Cardiac muscle cell (in vitro differentiated cells and primary cell): Measurements from ENCODE around the gene WIPI1. TPM values are rescaled to one million over a fixed set of nuclear protein-coding genes. Genes with fewer than 3 reads are reported as not detected.
"Not testable (repeated sequence)": the region's sequence is repeated elsewhere in the genome, so short reads cannot be mapped to it uniquely, and the experiment has no call there.

ENCODE experiments used
- DNase-seq, 2 donors: peaks; one replicate each; pipeline versions ENCODE4 v3.0.0 to v3.0.0-alpha.2; 2010 to 2017; ENCODE audit warnings: low read depth in 1 of 2, low spot score in 1 of 2
- H3K27ac ChIP-seq: fragments of 200-600 bp; sonication (generic); 2 replicates; pipeline ENCODE4 v1.5.1; 2016
- H3K27me3 ChIP-seq: fragments of 200-600 bp; sonication (generic); 2 replicates; pipeline ENCODE4 v1.6.0; 2016; ENCODE audit warnings: control low read depth
- H3K36me3 ChIP-seq: fragments of 200-600 bp; sonication (generic); 2 replicates; pipeline ENCODE4 v1.5.1; 2016; ENCODE audit warnings: control low read depth
- H3K4me1 ChIP-seq: fragments of 200-600 bp; sonication (generic); 2 replicates; pipeline ENCODE4 v1.8.1; 2017; ENCODE audit warnings: low read depth, mild to moderate bottlenecking, mixed run types
- H3K4me3 ChIP-seq: fragments of 200-600 bp; sonication (generic); 2 replicates; pipeline ENCODE4 v1.5.1; 2016; ENCODE audit warnings: mild to moderate bottlenecking
- H3K9me3 ChIP-seq: fragments of 200-600 bp; sonication (generic); 2 replicates; pipeline ENCODE4 v1.5.1; 2017; ENCODE audit warnings: low read depth, mild to moderate bottlenecking, control low read depth
- polyA plus RNA-seq: library from polyadenylated mRNA; unstranded; fragments of >200 nt; fragmentation: Nextera tagmentation; extraction: Ambion mirVana; gene quantifications from 2 replicates; pipeline ENCODE4 v1.2.1, GENCODE V29; 2016
- total RNA-seq: library from RNA; depleted of rRNA; stranded (reverse); fragments of >200 nt; gene quantifications from 2 replicates; pipeline ENCODE4 v1.2.3, GENCODE V29; 2016
- TF ChIP-seq, protein P1 (sequence below): IDR thresholded peaks from 2 replicates; pipeline ENCODE4 v1.5.1; 2012; ENCODE audit warnings: low read depth, mild to moderate bottlenecking, low read length

Gene WIPI1
- total and polyA plus RNA-seq, 2 experiments from 2014 or later = 39.8 to 72.5 TPM

- DNase-seq = no peak
These were observed 40.6 kb upstream of the WIPI1 start for GRCh38 chr17:68497885-68498319.

DNA sequence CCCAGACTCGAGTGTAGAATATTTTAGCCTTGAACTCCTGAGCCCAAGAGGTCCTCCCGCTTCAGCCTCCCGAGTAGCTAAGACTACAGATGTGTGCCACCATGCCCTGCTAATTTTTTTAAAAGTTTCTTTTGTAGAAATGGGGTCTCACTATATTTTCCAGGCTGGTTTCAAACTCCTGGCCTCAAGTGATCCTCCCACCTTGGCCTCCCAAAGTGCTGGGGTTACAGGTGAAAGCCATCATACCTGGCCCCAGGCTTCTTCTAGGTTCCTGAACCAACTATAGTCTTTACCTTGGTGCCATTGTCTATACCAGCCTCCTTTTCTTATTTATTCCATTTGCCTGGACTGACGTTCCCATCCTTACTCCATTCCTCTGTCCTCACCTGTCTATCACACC, 37.8 kb upstream of the WIPI1 start:
- H3K4me3 ChIP-seq = no peak overlapping the region

More at GRCh38 chr17:68497885-68498319, 40.6 kb upstream of the WIPI1 start:
- Histone ChIP-seq H3K4me3 (no peak overlapping the region), H3K4me1 (no peaks in the 10 kb centered on the region), H3K36me3 (no peaks in the 10 kb centered on the region), H3K9me3 (no peaks in the 10 kb centered on the region), H3K27ac (no peak overlapping the region), H3K27me3 (no peaks in the 10 kb centered on the region)
- TF ChIP-seq, protein P1, sequence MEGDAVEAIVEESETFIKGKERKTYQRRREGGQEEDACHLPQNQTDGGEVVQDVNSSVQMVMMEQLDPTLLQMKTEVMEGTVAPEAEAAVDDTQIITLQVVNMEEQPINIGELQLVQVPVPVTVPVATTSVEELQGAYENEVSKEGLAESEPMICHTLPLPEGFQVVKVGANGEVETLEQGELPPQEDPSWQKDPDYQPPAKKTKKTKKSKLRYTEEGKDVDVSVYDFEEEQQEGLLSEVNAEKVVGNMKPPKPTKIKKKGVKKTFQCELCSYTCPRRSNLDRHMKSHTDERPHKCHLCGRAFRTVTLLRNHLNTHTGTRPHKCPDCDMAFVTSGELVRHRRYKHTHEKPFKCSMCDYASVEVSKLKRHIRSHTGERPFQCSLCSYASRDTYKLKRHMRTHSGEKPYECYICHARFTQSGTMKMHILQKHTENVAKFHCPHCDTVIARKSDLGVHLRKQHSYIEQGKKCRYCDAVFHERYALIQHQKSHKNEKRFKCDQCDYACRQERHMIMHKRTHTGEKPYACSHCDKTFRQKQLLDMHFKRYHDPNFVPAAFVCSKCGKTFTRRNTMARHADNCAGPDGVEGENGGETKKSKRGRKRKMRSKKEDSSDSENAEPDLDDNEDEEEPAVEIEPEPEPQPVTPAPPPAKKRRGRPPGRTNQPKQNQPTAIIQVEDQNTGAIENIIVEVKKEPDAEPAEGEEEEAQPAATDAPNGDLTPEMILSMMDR = no peak

DNA sequence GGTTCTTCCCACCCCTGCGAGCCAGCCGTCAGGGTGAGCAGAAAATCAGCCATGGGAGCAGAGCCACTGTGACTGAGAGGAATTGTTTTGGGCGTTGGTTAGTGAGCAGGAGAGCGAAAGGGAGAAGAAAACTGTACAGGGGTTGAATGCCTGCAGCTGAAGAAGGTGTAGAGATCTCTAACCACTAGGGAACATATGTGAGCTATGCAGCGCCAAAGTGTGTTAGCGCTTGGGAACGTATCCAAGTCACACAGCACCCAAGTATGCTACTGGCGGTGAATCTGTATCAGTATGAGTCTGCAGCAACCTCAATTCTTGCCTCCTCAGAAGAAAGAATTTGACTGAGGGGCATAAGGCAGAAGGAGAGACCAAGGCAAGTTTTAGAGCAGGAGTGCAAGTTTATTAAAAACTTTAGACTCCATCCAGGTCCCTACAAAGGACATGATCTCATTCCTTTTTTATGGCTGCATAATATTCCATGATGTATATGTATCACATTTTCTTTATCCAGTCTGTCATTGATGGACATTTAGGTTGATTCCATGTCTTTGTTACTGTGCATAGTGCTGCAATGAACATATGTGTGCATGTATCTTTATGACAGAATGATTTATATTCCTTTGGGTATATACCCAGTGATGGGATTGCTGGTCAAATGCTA, 35.2 kb upstream of the WIPI1 start:
- H3K27ac ChIP-seq = peak overlapping the region; percentile 49
- not testable (repeated sequence) for H3K4me3 ChIP-seq, H3K36me3 ChIP-seq, DNase-seq, H3K9me3 ChIP-seq, H3K27me3 ChIP-seq
- H3K4me1 ChIP-seq = peaks cover 11% of the 10 kb centered on the region

More for the DNA sequence above, 37.8 kb upstream of the WIPI1 start:
- peaks cover 11% of the 10 kb centered on the region for H3K4me1 ChIP-seq
- DNase-seq = no peak
- no peaks in the 10 kb centered on the region for H3K27me3 ChIP-seq
- H3K36me3 ChIP-seq = no peaks in the 10 kb centered on the region
- no peak overlapping the region for H3K27ac ChIP-seq
- TF ChIP-seq, protein P1 = no peak
- H3K9me3 ChIP-seq = no peaks in the 10 kb centered on the region

- Histone ChIP-seq H3K27ac (peak overlapping the region; percentile 49), H3K36me3 (no peaks in the 10 kb centered on the region), H3K4me3 (no peak overlapping the region)
These were observed 34.3 kb upstream of the WIPI1 start for GRCh38 chr17:68491381-68492231.

DNA sequence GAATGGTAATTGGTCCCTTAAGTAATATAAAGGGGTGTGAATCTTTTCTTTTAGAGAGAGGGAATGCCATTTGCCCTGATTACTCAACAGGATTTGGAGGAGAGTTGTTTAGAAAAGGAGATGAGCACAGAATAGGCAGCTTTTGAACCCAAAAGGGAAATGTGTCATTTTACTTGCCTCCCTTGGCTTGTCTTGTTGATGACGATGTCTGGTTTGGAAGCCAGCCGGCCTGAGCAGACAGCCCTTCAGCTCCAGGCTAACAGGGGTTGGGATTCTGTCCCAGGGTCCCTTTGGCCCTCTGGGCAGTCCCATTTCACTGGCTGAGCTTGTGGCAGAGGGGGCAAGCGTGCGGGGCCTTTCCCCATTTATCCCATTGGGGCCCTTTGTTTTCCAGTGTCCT, 32.6 kb upstream of the WIPI1 start:
- TF ChIP-seq, protein P1 = no peak
- no peaks in the 10 kb centered on the region for H3K9me3 ChIP-seq

More at GRCh38 chr17:68491381-68492231, 34.3 kb upstream of the WIPI1 start:
- H3K9me3 ChIP-seq = no peaks in the 10 kb centered on the region
- peaks cover 11% of the 10 kb centered on the region for H3K4me1 ChIP-seq
- no peaks in the 10 kb centered on the region for H3K27me3 ChIP-seq
- TF ChIP-seq, protein P1 = no peak
- peak in 1 of 2 donors; percentile 31 for DNase-seq

GRCh38 chr17:68484458-68484857, 27.2 kb upstream of the WIPI1 start:
- no peak for DNase-seq
- no peaks in the 10 kb centered on the region for H3K9me3 ChIP-seq
- H3K27me3 ChIP-seq = no peaks in the 10 kb centered on the region
- H3K27ac ChIP-seq = no peak overlapping the region
- no peaks in the 10 kb centered on the region for H3K36me3 ChIP-seq
- H3K4me1 ChIP-seq = peaks cover 9% of the 10 kb centered on the region
- TF ChIP-seq, protein P1 = no peak
- H3K4me3 ChIP-seq = no peak overlapping the region

More for the DNA sequence above, 32.6 kb upstream of the WIPI1 start:
- H3K4me3 ChIP-seq = no peak overlapping the region
- peak in 1 of 2 donors; percentile 43 for DNase-seq
- H3K27me3 ChIP-seq = no peaks in the 10 kb centered on the region
- H3K4me1 ChIP-seq = peaks cover 18% of the 10 kb centered on the region
- no peak overlapping the region for H3K27ac ChIP-seq
- H3K36me3 ChIP-seq = no peaks in the 10 kb centered on the region
